ENCODE results near the gene PDE6B.
A peak's percentile ranks its signal among the peaks of the same experiment; 100 is the strongest.
"Not testable (repeated sequence)": the region's sequence is repeated elsewhere in the genome, so short reads cannot be mapped to it uniquely, and the experiment has no call there.

PDE6B gene

GRCh38 chr4:700587-701264, 75.4 kb downstream of the PDE6B start:
- no peak overlapping the region for H3K4me3 ChIP-seq (replicated peaks; ENCODE audit: low read depth, low read length)
- no peak for DNase-seq (ENCODE audit: low read depth)
- no peak for TF ChIP-seq CTCF (IDR thresholded peaks at IDR 0.05; ENCODE audit: low read length, missing control alignments)

DNA sequence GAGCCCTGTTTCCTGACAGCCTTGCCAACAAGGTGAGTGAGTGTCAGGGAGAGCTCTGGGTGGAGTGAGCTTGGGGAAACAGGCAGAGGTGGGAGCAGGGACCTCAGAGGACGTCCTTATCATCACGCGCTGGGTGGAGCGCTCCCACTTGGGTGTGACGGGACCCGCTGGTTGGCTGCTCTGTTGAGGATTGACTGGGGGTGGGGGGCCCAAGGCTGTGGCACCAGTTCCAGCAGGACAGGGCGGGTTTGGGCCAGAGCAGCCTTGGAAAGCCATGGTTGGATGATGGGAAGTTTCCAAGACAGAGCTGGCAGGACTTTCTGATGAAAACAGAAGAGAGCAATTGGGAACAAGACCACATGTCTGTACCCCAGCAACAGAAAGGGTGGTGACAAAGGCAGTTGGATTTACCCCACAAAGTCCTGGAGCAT, 77.3 kb downstream of the PDE6B start:
- no peak for TF ChIP-seq CTCF (IDR thresholded peaks at IDR 0.05; ENCODE audit: low read length, missing control alignments)
- DNase-seq (ENCODE audit: low read depth), result no peak
- no peak overlapping the region for H3K4me3 ChIP-seq (replicated peaks; ENCODE audit: low read depth, low read length)

DNA sequence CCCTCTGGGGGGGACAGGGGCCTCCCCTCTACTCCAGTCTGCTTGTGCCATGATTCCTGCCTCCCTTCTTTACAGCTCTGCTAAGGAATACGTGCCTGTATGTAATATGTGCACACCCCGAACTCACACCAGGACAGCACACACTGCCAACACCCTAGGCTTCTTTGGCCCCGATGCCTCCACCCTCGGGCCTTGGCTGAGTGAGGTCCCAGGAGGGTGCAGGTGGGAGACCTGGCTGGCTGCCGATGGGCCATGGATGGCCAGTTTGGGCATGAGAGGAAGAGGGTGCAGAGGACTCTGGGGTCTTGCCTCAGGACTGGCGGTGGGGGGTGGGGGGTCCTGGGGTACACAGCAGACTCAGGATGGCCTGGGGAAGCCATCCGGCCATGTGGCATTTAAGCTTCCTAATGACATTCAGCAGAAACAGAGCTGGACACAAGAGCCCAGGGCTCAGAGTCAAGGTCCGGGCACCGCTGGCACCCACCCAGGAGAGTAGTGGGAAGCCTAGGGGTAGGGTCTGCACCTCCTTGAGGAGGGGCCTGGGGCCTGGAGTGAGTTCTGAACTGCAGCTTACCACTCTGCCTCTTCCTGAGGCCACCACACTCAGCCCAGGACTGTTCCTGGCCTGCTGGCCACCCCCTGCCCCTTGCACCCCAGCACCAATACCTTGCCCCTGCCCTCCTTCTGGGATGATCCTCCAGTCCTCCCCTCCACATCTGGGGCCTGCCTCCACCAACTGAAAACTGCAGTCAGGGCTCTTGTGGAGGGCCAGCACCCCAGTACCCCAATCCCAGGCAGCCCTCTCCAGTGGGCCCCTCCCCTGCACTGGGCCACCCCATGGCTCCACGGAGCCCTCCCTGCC, 78.2 kb downstream of the PDE6B start:
- TF ChIP-seq CTCF (IDR thresholded peaks at IDR 0.05; ENCODE audit: low read length, missing control alignments), result no peak
- H3K4me3 ChIP-seq (replicated peaks; ENCODE audit: low read depth, low read length), result no peak overlapping the region
- no peak for DNase-seq (ENCODE audit: low read depth)

GRCh38 chr4:704198-704891, 79.0 kb downstream of the PDE6B start:
- no peak for DNase-seq (ENCODE audit: low read depth)
- no peak overlapping the region for H3K4me3 ChIP-seq (replicated peaks; ENCODE audit: low read depth, low read length)
- no peak for TF ChIP-seq CTCF (IDR thresholded peaks at IDR 0.05; ENCODE audit: low read length, missing control alignments)

- no peak for TF ChIP-seq CTCF (IDR thresholded peaks at IDR 0.05; ENCODE audit: low read length, missing control alignments)
- H3K4me3 ChIP-seq (replicated peaks; ENCODE audit: low read depth, low read length), result peak overlapping the region; percentile 52
- DNase-seq (ENCODE audit: low read depth), result no peak
Observed at GRCh38 chr4:704971-705277, 79.6 kb downstream of the PDE6B start.

GRCh38 chr4:705278-706082, 80.1 kb downstream of the PDE6B start, which contains the start of gene PCGF3:
TSS of gene PCGF3 (plus strand) at chr4:705832. CDS start at chr4:733681, 27,849 bp downstream.
- peak within 1 kb of the TSS; percentile 85 for H3K4me3 ChIP-seq (replicated peaks; ENCODE audit: low read depth, low read length)
- DNase-seq (ENCODE audit: low read depth), result peak; percentile 97
- no peak for TF ChIP-seq CTCF (IDR thresholded peaks at IDR 0.05; ENCODE audit: low read length, missing control alignments)

- DNase-seq (ENCODE audit: low read depth), result not testable (repeated sequence)
- peak overlapping the region; percentile 85 for H3K4me3 ChIP-seq (replicated peaks; ENCODE audit: low read depth, low read length)
Observed at GRCh38 chr4:706083-706633, 80.8 kb downstream of the PDE6B start.

All from fibroblast of pulmonary artery (primary cell).